ENCODE data around the gene B3GALT4. TPM values are rescaled to one million over a fixed set of nuclear protein-coding genes. Genes with fewer than 3 reads are reported as not detected.

The B3GALT4 gene
- total and polyA plus RNA-seq, 2 of the 13 experiments (the other 11 are each of a cell fraction or from before 2014, with no cell fraction given) = 0.04 to 0.27 TPM

GRCh38 chr6:33247977-33248642 lies 28.8 kb upstream of the B3GALT4 start (continued):
- TF ChIP-seq MBNL3 (CRISPR knock-in tag; conservative IDR thresholded peaks at IDR 0.05) = no peak
- TF ChIP-seq ZNF580 (CRISPR knock-in tag; IDR thresholded peaks at IDR 0.05; ENCODE audit: borderline replicate concordance, low read depth) = no peak
- TF ChIP-seq FIP1L1 (IDR thresholded peaks at IDR 0.05; ENCODE audit: borderline replicate concordance, insufficient read depth, low read depth, low read length) = 0 out of 2 replicates have a peak, but pooled peaks have one; percentile 31
- TF ChIP-seq ZNF382 (CRISPR knock-in tag; IDR thresholded peaks at IDR 0.05; ENCODE audit: borderline replicate concordance) = no peak
- TF ChIP-seq, protein P1, sequence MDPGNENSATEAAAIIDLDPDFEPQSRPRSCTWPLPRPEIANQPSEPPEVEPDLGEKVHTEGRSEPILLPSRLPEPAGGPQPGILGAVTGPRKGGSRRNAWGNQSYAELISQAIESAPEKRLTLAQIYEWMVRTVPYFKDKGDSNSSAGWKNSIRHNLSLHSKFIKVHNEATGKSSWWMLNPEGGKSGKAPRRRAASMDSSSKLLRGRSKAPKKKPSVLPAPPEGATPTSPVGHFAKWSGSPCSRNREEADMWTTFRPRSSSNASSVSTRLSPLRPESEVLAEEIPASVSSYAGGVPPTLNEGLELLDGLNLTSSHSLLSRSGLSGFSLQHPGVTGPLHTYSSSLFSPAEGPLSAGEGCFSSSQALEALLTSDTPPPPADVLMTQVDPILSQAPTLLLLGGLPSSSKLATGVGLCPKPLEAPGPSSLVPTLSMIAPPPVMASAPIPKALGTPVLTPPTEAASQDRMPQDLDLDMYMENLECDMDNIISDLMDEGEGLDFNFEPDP (CRISPR knock-in tag; conservative IDR thresholded peaks at IDR 0.05) = no peak
- TF ChIP-seq FOXK2 (IDR thresholded peaks at IDR 0.05) = no peak
- peak; percentile 67 for TF ChIP-seq SAP130 (CRISPR knock-in tag; IDR thresholded peaks at IDR 0.05; ENCODE audit: low read depth)
- peak; percentile 45; the same call in 1 of the 2 replicates for TF ChIP-seq MED1 (CRISPR knock-in tag; IDR thresholded peaks at IDR 0.05)
- TF ChIP-seq ZNF75D (CRISPR knock-in tag; IDR thresholded peaks at IDR 0.05; ENCODE audit: borderline replicate concordance) = no peak
- TF ChIP-seq, protein P2, sequence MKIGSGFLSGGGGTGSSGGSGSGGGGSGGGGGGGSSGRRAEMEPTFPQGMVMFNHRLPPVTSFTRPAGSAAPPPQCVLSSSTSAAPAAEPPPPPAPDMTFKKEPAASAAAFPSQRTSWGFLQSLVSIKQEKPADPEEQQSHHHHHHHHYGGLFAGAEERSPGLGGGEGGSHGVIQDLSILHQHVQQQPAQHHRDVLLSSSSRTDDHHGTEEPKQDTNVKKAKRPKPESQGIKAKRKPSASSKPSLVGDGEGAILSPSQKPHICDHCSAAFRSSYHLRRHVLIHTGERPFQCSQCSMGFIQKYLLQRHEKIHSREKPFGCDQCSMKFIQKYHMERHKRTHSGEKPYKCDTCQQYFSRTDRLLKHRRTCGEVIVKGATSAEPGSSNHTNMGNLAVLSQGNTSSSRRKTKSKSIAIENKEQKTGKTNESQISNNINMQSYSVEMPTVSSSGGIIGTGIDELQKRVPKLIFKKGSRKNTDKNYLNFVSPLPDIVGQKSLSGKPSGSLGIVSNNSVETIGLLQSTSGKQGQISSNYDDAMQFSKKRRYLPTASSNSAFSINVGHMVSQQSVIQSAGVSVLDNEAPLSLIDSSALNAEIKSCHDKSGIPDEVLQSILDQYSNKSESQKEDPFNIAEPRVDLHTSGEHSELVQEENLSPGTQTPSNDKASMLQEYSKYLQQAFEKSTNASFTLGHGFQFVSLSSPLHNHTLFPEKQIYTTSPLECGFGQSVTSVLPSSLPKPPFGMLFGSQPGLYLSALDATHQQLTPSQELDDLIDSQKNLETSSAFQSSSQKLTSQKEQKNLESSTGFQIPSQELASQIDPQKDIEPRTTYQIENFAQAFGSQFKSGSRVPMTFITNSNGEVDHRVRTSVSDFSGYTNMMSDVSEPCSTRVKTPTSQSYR (CRISPR knock-in tag; IDR thresholded peaks at IDR 0.05; ENCODE audit: borderline replicate concordance) = peak; percentile 53; the same call in 1 of the 2 replicates
- TF ChIP-seq ZIK1 (CRISPR knock-in tag; IDR thresholded peaks at IDR 0.05; ENCODE audit: borderline replicate concordance, low read depth) = no peak
- no peak for TF ChIP-seq SP140L (CRISPR knock-in tag; IDR thresholded peaks at IDR 0.05; ENCODE audit: borderline replicate concordance)
- TF ChIP-seq RAD51 (IDR thresholded peaks at IDR 0.05; ENCODE audit: borderline replicate concordance) = no peak
- TF ChIP-seq HIVEP1 (CRISPR knock-in tag; IDR thresholded peaks at IDR 0.05) = no peak
- TF ChIP-seq, protein P3, sequence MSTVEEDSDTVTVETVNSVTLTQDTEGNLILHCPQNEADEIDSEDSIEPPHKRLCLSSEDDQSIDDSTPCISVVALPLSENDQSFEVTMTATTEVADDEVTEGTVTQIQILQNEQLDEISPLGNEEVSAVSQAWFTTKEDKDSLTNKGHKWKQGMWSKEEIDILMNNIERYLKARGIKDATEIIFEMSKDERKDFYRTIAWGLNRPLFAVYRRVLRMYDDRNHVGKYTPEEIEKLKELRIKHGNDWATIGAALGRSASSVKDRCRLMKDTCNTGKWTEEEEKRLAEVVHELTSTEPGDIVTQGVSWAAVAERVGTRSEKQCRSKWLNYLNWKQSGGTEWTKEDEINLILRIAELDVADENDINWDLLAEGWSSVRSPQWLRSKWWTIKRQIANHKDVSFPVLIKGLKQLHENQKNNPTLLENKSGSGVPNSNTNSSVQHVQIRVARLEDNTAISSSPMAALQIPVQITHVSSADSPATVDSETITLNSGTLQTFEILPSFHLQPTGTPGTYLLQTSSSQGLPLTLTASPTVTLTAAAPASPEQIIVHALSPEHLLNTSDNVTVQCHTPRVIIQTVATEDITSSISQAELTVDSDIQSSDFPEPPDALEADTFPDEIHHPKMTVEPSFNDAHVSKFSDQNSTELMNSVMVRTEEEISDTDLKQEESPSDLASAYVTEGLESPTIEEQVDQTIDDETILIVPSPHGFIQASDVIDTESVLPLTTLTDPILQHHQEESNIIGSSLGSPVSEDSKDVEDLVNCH (CRISPR knock-in tag; IDR thresholded peaks at IDR 0.05) = no peak
- no peak for TF ChIP-seq TCF7 (IDR thresholded peaks at IDR 0.05; ENCODE audit: low read depth)
- no peak for TF ChIP-seq SMAD1 (CRISPR knock-in tag; IDR thresholded peaks at IDR 0.05; ENCODE audit: borderline replicate concordance, low read depth)
- TF ChIP-seq MEF2D (CRISPR knock-in tag; IDR thresholded peaks at IDR 0.05) = no peak
- no peak for TF ChIP-seq ZNF543 (CRISPR knock-in tag; IDR thresholded peaks at IDR 0.05)
- TF ChIP-seq ZNF530 (CRISPR knock-in tag; IDR thresholded peaks at IDR 0.05; ENCODE audit: low read depth) = no peak
